Osteoblast (primary cell): ENCODE data around the gene PEX13. TPM values are rescaled to one million over a fixed set of nuclear protein-coding genes. Genes with fewer than 3 reads are reported as not detected.
"Not testable (repeated sequence)": the region's sequence is repeated elsewhere in the genome, so short reads cannot be mapped to it uniquely, and the experiment has no call there.

ENCODE experiments used
- DNase-seq: peaks from one replicate; pipeline ENCODE4 v3.0.0; 2011; ENCODE audit warnings: low spot score, mixed read lengths; ENCODE audit not compliant: insufficient read length; ENCODE audit errors: missing footprints
- H2AFZ ChIP-seq: 2 replicates; pipeline ENCODE4 v1.6.0; 2011; ENCODE audit warnings: mild to moderate bottlenecking, low read length
- H3K27ac ChIP-seq: 2 replicates; pipeline ENCODE4 v1.5.1; 2011; ENCODE audit warnings: mild to moderate bottlenecking, low read depth, low read length, moderate library complexity
- H3K27me3 ChIP-seq: 2 replicates; pipeline ENCODE4 v1.6.0; 2012; ENCODE audit warnings: mild to moderate bottlenecking, control low read depth, inconsistent platforms, low read length, moderate library complexity; ENCODE audit not compliant: insufficient read depth
- H3K36me3 ChIP-seq: 2 replicates; pipeline ENCODE4 v1.5.1; 2011; ENCODE audit warnings: mild to moderate bottlenecking, low read length, control low read depth, moderate library complexity; ENCODE audit not compliant: insufficient read depth
- H3K4me1 ChIP-seq: 2 replicates; pipeline ENCODE4 v1.5.1; 2011; ENCODE audit warnings: mild to moderate bottlenecking, low read length, control low read depth, moderate library complexity; ENCODE audit not compliant: insufficient read depth
- H3K4me2 ChIP-seq: 2 replicates; pipeline ENCODE4 v1.6.0; 2011; ENCODE audit warnings: mild to moderate bottlenecking, low read length; ENCODE audit not compliant: insufficient read depth
- H3K4me3 ChIP-seq: fragments of 200-600 bp; sonication (generic); 3 replicates; pipeline ENCODE4 v1.5.1; 2012; ENCODE audit warnings: mild to moderate bottlenecking, low read length, inconsistent platforms; ENCODE audit not compliant: insufficient read depth
- H3K79me2 ChIP-seq: 2 replicates; pipeline ENCODE4 v1.6.0; 2012; ENCODE audit warnings: mild to moderate bottlenecking, low read length, control low read depth, inconsistent platforms; ENCODE audit not compliant: insufficient read depth
- H3K9me3 ChIP-seq: 2 replicates; pipeline ENCODE4 v1.5.1; 2011; ENCODE audit warnings: low read depth, low read length, control low read depth
- H4K20me1 ChIP-seq: 2 replicates; pipeline ENCODE4 v1.6.0; 2012; ENCODE audit warnings: mild to moderate bottlenecking, low read length, control low read depth; ENCODE audit not compliant: insufficient read depth
- CTCF ChIP-seq: IDR thresholded peaks from 2 replicates; pipeline ENCODE4 v1.5.1; 2011; ENCODE audit warnings: mild to moderate bottlenecking, low read depth, low read length, moderate library complexity; ENCODE audit errors: extremely low read depth
- total RNA-seq: library from RNA; depleted of rRNA; stranded (reverse); fragments of >200 nt; gene quantifications from 2 replicates; pipeline ENCODE4 v1.2.3, GENCODE V29; 2012

The PEX13 gene
- total RNA-seq, 1 donor, result 34.0 TPM

GRCh38 chr2:61023670-61024069, 6.2 kb downstream of the PEX13 start:
- no peak for TF ChIP-seq CTCF
- Histone ChIP-seq H3K27ac (no peak overlapping the region), H3K79me2 (peaks cover 84% of the 10 kb centered on the region)

GRCh38 chr2:61029533-61029932, 12.0 kb downstream of the PEX13 start:
- H4K20me1 ChIP-seq, result peaks cover 7% of the 10 kb centered on the region
- H3K36me3 ChIP-seq, result peaks cover 24% of the 10 kb centered on the region
- H3K4me1 ChIP-seq, result no peaks in the 10 kb centered on the region
- peaks cover 43% of the 10 kb centered on the region for H3K79me2 ChIP-seq
- H3K4me2 ChIP-seq, result no peak overlapping the region
- H3K27ac ChIP-seq, result no peak overlapping the region
- no peak for TF ChIP-seq CTCF
- no peak overlapping the region for H3K4me3 ChIP-seq
- H2AFZ ChIP-seq, result no peak overlapping the region
- H3K9me3 ChIP-seq, result no peaks in the 10 kb centered on the region
- H3K27me3 ChIP-seq, result no peaks in the 10 kb centered on the region
- no peak for DNase-seq

More at GRCh38 chr2:61023670-61024069, 6.2 kb downstream of the PEX13 start:
- Histone ChIP-seq H3K4me1 (peaks cover 4% of the 10 kb centered on the region), H2AFZ (no peak overlapping the region), H3K4me2 (no peak overlapping the region), H4K20me1 (peaks cover 11% of the 10 kb centered on the region), H3K9me3 (no peaks in the 10 kb centered on the region), H3K27me3 (no peaks in the 10 kb centered on the region), H3K4me3 (no peak overlapping the region), H3K36me3 (peaks cover 8% of the 10 kb centered on the region)
- no peak for DNase-seq

GRCh38 chr2:61034592-61034991, 17.1 kb downstream of the PEX13 start:
- H2AFZ ChIP-seq, H3K4me3 ChIP-seq, H3K27ac ChIP-seq, H3K27me3 ChIP-seq, H3K79me2 ChIP-seq, H4K20me1 ChIP-seq, DNase-seq, H3K9me3 ChIP-seq, H3K4me2 ChIP-seq, H3K4me1 ChIP-seq: not testable (repeated sequence)
- H3K36me3 ChIP-seq, result peaks cover 34% of the 10 kb centered on the region

- H3K4me2 ChIP-seq, H3K79me2 ChIP-seq, H3K4me1 ChIP-seq, H3K27ac ChIP-seq, H3K9me3 ChIP-seq, H3K4me3 ChIP-seq, H2AFZ ChIP-seq, DNase-seq, H3K27me3 ChIP-seq, H4K20me1 ChIP-seq: not testable (repeated sequence)
- H3K36me3 ChIP-seq, result peaks cover 29% of the 10 kb centered on the region
These were observed 19.1 kb downstream of the PEX13 start for GRCh38 chr2:61036643-61037042.

- no peaks in the 10 kb centered on the region for H3K4me1 ChIP-seq
- DNase-seq, result no peak
- TF ChIP-seq CTCF, result no peak
These were observed 25.3 kb downstream of the PEX13 start for GRCh38 chr2:61042807-61043206.

More at GRCh38 chr2:61042807-61043206, 25.3 kb downstream of the PEX13 start:
- Histone ChIP-seq H2AFZ (no peak overlapping the region), H3K27ac (no peak overlapping the region), H3K27me3 (no peaks in the 10 kb centered on the region), H4K20me1 (peaks cover 6% of the 10 kb centered on the region), H3K9me3 (no peaks in the 10 kb centered on the region), H3K4me2 (no peak overlapping the region), H3K36me3 (peaks cover 11% of the 10 kb centered on the region), H3K4me3 (no peak overlapping the region), H3K79me2 (peaks cover 3% of the 10 kb centered on the region)
